NK-92 treated with Interleukin-12 subunit alpha and Interleukin-12 subunit beta, amount 100 ng/mL, for 24 hours (cell line): Measurements from ENCODE around the gene CYP2B6.
"Not testable (repeated sequence)": the region's sequence is repeated elsewhere in the genome, so short reads cannot be mapped to it uniquely, and the experiment has no call there.

ENCODE experiments used
- DNase-seq: peaks from one replicate; lab custom pipeline; 2025; lab: John Stamatoyannopoulos, UW

CYP2B6 gene

GRCh38 chr19:40990972-40991381, at the start of gene CYP2B6:
Gene CYP2B6, plus strand, starts transcription at chr19:40991282. Its CDS starts 24 bp downstream, at chr19:40991306.
- no peak for DNase-seq

GRCh38 chr19:40941481-40942219, 49.4 kb upstream of the CYP2B6 start:
- DNase-seq, result no peak

DNA sequence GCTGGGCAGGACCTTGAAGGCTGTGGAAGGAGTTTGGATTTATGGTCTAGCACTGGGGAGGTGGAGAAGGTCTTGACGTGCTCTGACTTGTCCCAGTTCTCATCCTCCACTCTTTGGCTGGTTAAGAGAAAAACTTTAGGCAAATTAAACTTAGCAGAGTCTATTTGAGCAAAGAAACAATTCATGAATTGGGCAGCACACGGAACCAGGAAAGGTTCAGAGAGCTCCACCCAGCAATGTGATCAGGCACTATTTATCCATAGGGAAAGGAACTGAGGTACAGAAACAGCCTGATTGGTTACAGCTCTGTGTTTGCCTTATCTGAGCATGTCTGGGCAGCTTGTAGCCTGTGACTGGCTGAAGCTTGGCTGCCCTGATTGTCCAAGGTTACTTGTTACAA, 45.4 kb upstream of the CYP2B6 start:
- no peak for DNase-seq

DNA sequence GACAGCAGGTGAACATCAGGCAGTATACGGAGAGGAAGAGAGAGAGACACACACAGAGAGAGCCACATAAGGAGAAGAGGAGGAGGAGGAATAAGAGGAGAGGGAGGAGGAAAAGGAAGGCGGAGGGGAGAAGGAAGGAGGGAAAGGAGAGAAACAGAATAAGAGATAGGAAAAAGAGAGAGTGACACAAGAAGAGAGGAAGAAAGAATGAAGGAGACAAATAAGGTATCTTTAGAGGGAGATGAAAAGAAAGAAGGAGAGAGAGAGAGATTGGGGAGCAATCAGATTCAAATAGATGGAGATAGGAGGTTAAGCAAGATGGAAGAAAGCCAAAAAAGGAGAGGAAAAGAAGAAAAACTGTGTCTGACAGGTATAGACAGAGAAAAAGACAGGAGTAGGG, 44.0 kb upstream of the CYP2B6 start:
- no peak for DNase-seq

- no peak for DNase-seq
Measured at GRCh38 chr19:40947573-40947972, 43.5 kb upstream of the CYP2B6 start.

GRCh38 chr19:40948580-40949299, 42.3 kb upstream of the CYP2B6 start:
- DNase-seq, result no peak

GRCh38 chr19:40954573-40954972, 36.5 kb upstream of the CYP2B6 start:
- no peak for DNase-seq

DNA sequence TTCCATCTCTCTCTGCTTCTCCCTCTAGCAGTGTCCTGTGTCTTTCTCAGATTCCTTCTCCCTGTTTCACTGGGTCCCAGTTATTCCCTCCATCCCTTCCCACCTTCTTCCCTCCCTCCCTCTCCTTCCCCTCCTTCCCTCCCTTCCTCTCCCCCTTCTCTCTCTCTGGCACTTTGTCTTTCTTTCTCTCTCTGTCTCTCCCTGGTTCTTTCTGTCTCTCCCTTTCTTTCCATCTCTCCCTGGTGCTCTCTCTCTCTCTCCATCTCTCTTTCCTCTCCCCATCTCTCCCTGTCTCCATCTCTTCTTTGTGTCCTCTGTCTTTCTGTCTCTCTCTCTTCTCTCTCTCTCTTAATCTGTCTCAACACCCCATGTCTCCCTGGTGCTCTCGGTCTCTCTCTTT, 31.7 kb upstream of the CYP2B6 start:
- no peak for DNase-seq

GRCh38 chr19:40960062-40960685, 30.9 kb upstream of the CYP2B6 start:
- DNase-seq, result no peak

GRCh38 chr19:40960780-40961179, 30.3 kb upstream of the CYP2B6 start:
- DNase-seq, result no peak

DNA sequence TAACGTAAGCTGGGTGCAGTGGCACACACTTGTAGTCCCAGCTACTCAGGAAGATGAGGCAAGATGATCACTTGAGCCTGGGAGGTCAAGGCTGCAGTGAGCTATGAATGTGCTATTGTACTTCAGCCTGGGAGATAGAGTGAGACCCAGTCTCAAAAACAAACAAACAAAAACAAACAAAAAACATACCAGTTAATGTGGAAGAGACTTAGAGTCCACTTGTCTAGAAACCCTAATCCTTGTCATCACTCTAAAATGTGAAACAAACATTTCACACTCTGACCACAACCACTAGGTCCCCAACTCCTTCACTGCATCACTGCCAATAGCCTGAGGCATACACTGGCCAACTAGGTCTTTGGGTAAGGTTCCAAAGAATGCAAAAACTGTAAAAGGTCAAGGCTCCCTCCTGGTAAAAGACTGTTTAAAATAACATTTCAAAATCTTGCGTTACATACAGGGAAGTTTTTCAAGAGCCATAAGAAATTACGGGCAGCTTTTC, 28.6 kb upstream of the CYP2B6 start:
- DNase-seq, result no peak

- not testable (repeated sequence) for DNase-seq
Measured at GRCh38 chr19:40964361-40964760, 26.7 kb upstream of the CYP2B6 start.

- not testable (repeated sequence) for DNase-seq
Measured at GRCh38 chr19:40965351-40965750, 25.7 kb upstream of the CYP2B6 start.

GRCh38 chr19:40966591-40966990, 24.5 kb upstream of the CYP2B6 start:
- DNase-seq, result not testable (repeated sequence)

DNA sequence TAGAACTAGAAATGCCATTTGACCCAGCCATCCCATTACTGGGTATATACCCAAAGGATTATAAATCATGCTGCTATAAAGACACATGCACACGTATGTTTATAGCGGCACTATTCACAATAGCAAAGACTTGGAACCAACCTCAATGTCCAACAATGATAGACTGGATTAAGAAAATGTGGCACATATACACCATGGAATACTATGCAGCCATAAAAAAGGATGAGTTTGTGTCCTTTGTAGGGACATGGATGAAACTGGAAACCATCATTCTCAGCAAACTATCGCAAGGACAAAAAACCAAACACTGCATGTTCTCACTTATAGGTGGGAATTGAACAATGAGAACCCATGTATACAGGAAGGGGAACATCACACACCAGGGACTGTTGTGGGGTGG, 23.0 kb upstream of the CYP2B6 start:
- not testable (repeated sequence) for DNase-seq

GRCh38 chr19:40969721-40970120, 21.4 kb upstream of the CYP2B6 start:
- not testable (repeated sequence) for DNase-seq

- DNase-seq, result not testable (repeated sequence)
Measured at GRCh38 chr19:40970396-40971345, 20.4 kb upstream of the CYP2B6 start.

DNA sequence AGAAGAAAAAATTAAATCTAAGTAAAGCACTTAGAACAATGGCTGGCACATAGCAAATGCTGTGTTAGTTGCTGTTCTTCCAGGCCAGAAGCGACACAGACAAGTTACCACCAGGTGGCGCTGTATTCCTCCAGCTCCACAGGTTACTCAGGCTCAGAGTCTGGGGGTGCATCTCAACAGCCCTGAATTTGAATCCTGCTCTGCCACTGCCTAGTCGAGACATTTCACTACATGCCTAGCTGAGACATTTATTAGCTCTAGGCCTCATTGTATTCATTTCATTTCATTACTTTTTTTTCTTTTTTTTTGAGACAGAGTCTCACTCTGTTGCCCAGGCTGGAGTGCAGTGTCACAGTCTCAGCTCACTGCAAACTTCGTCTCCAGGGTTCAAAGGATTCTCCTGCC, 16.4 kb upstream of the CYP2B6 start:
- DNase-seq, result peak; percentile 41

GRCh38 chr19:40976134-40976533, 14.9 kb upstream of the CYP2B6 start:
- no peak for DNase-seq

- no peak for DNase-seq
Measured at GRCh38 chr19:40976724-40977123, 14.4 kb upstream of the CYP2B6 start.

GRCh38 chr19:40979759-40980158, 11.3 kb upstream of the CYP2B6 start:
- not testable (repeated sequence) for DNase-seq
